Gastroesophageal sphincter (tissue), 3 donors: Measurements from ENCODE around the gene TCIRG1.

Experiments used
- POLR2A ChIP-seq, 2 donors: fragments of 450-650 bp; IDR thresholded peaks; one replicate each; pipeline ENCODE4 v1.6.1; 2017; ENCODE audit warnings: antibody characterized with exemption in 2 of 2, mild to moderate bottlenecking in 2 of 2, moderate library complexity in 1 of 2
- TF ChIP-seq, protein P1 (sequence below), 4 experiments: fragments of 200-600 bp in 2 of 4; fragments of 450-650 bp in 2 of 4; sonication (generic) in 1 of 4; IDR thresholded peaks; one replicate each; pipeline ENCODE4 v1.5.1; 2017 to 2019; ENCODE audit warnings: antibody characterized with exemption in 4 of 4, mild to moderate bottlenecking in 2 of 4, moderate library complexity in 2 of 4

DNA sequence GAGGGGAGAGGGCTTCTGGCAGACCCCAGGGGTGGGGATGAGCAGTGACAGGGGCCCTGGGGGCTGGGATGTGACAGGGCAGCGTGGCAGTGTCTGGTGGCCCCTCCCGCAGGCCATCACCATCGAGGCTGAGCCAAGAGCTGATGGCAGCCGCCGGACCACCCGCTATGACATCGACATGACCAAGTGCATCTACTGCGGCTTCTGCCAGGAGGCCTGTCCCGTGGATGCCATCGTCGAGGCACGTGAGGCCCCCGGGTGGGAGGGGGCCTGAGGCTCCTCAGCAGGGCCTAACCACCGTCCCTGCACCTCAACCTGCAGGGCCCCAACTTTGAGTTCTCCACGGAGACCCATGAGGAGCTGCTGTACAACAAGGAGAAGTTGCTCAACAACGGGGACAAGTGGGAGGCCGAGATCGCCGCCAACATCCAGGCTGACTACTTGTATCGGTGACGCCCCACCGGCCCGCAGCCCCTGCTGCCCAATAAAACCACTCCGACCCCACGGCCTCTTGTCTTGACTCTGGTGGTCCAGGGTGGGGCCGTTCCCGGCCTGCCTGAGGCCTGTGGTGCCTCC, 2.6 kb upstream of the TCIRG1 start:
- TF ChIP-seq, protein P1, sequence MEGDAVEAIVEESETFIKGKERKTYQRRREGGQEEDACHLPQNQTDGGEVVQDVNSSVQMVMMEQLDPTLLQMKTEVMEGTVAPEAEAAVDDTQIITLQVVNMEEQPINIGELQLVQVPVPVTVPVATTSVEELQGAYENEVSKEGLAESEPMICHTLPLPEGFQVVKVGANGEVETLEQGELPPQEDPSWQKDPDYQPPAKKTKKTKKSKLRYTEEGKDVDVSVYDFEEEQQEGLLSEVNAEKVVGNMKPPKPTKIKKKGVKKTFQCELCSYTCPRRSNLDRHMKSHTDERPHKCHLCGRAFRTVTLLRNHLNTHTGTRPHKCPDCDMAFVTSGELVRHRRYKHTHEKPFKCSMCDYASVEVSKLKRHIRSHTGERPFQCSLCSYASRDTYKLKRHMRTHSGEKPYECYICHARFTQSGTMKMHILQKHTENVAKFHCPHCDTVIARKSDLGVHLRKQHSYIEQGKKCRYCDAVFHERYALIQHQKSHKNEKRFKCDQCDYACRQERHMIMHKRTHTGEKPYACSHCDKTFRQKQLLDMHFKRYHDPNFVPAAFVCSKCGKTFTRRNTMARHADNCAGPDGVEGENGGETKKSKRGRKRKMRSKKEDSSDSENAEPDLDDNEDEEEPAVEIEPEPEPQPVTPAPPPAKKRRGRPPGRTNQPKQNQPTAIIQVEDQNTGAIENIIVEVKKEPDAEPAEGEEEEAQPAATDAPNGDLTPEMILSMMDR (IDR thresholded peaks at IDR 0.05): no peak
- TF ChIP-seq POLR2A (IDR thresholded peaks at IDR 0.05): no peak
